Measurements from ENCODE around the gene FRMPD4. TPM values are rescaled to one million over a fixed set of nuclear protein-coding genes. Genes with fewer than 3 reads are reported as not detected.

FRMPD4 gene
- polyA plus RNA-seq, 1 experiment = 0.82 TPM

- no peaks in the 10 kb centered on the region for H3K27me3 ChIP-seq (ENCODE audit: control insufficient read depth, insufficient read depth, low read length)
- H3K36me3 ChIP-seq (ENCODE audit: control insufficient read depth, insufficient read depth, low read length) = no peaks in the 10 kb centered on the region
- no peak for TF ChIP-seq CTCF (IDR thresholded peaks at IDR 0.05; ENCODE audit: insufficient read depth, low read depth, low read length)
- CTCF ChIA-PET = no interaction called here
- no peak for DNase-seq (ENCODE audit: low read depth)
- H3K4me3 ChIP-seq (ENCODE audit: low read depth, low read length) = no peak overlapping the region
- POLR2A ChIA-PET = no interaction called here
Observed at GRCh38 chrX:12228862-12229261, 90.6 kb downstream of the FRMPD4 start.

- no peak for DNase-seq (ENCODE audit: low read depth)
- ChIA-PET POLR2A (no interaction called here), CTCF (no interaction called here)
- TF ChIP-seq CTCF (IDR thresholded peaks at IDR 0.05; ENCODE audit: insufficient read depth, low read depth, low read length) = no peak
- Histone ChIP-seq H3K27me3 (ENCODE audit: control insufficient read depth, insufficient read depth, low read length) (no peaks in the 10 kb centered on the region), H3K4me3 (ENCODE audit: low read depth, low read length) (no peak overlapping the region), H3K36me3 (ENCODE audit: control insufficient read depth, insufficient read depth, low read length) (no peaks in the 10 kb centered on the region)
Observed at GRCh38 chrX:12229986-12230385, 91.7 kb downstream of the FRMPD4 start.

GRCh38 chrX:12234534-12235329 lies 96.5 kb downstream of the FRMPD4 start:
- CTCF ChIA-PET = no interaction called here
- Histone ChIP-seq H3K4me3 (ENCODE audit: low read depth, low read length) (no peak overlapping the region), H3K36me3 (ENCODE audit: control insufficient read depth, insufficient read depth, low read length) (no peaks in the 10 kb centered on the region), H3K27me3 (ENCODE audit: control insufficient read depth, insufficient read depth, low read length) (no peaks in the 10 kb centered on the region)
- POLR2A ChIA-PET = no interaction called here
- no peak for TF ChIP-seq CTCF (IDR thresholded peaks at IDR 0.05; ENCODE audit: insufficient read depth, low read depth, low read length)
- no peak for DNase-seq (ENCODE audit: low read depth)

- no peak for DNase-seq (ENCODE audit: low read depth)
- ChIA-PET CTCF (no interaction called here), POLR2A (no interaction called here)
- Histone ChIP-seq H3K4me3 (ENCODE audit: low read depth, low read length) (no peak overlapping the region), H3K36me3 (ENCODE audit: control insufficient read depth, insufficient read depth, low read length) (no peaks in the 10 kb centered on the region), H3K27me3 (ENCODE audit: control insufficient read depth, insufficient read depth, low read length) (no peaks in the 10 kb centered on the region)
- TF ChIP-seq CTCF (IDR thresholded peaks at IDR 0.05; ENCODE audit: insufficient read depth, low read depth, low read length) = no peak
Observed at GRCh38 chrX:12236156-12236555, 97.9 kb downstream of the FRMPD4 start.

- no peak for TF ChIP-seq CTCF (IDR thresholded peaks at IDR 0.05; ENCODE audit: insufficient read depth, low read depth, low read length)
- DNase-seq (ENCODE audit: low read depth) = no peak
- no peaks in the 10 kb centered on the region for H3K27me3 ChIP-seq (ENCODE audit: control insufficient read depth, insufficient read depth, low read length)
- no peak overlapping the region for H3K4me3 ChIP-seq (ENCODE audit: low read depth, low read length)
- ChIA-PET POLR2A (no interaction called here), CTCF (no interaction called here)
- no peaks in the 10 kb centered on the region for H3K36me3 ChIP-seq (ENCODE audit: control insufficient read depth, insufficient read depth, low read length)
Observed at GRCh38 chrX:12237131-12237530, 98.9 kb downstream of the FRMPD4 start.

Measured in BJ (cell line).